Measurements from ENCODE around the gene BIRC6. TPM values are rescaled to one million over a fixed set of nuclear protein-coding genes. Genes with fewer than 3 reads are reported as not detected.
"Not testable (repeated sequence)": the region's sequence is repeated elsewhere in the genome, so short reads cannot be mapped to it uniquely, and the experiment has no call there.

The BIRC6 gene, protein sequence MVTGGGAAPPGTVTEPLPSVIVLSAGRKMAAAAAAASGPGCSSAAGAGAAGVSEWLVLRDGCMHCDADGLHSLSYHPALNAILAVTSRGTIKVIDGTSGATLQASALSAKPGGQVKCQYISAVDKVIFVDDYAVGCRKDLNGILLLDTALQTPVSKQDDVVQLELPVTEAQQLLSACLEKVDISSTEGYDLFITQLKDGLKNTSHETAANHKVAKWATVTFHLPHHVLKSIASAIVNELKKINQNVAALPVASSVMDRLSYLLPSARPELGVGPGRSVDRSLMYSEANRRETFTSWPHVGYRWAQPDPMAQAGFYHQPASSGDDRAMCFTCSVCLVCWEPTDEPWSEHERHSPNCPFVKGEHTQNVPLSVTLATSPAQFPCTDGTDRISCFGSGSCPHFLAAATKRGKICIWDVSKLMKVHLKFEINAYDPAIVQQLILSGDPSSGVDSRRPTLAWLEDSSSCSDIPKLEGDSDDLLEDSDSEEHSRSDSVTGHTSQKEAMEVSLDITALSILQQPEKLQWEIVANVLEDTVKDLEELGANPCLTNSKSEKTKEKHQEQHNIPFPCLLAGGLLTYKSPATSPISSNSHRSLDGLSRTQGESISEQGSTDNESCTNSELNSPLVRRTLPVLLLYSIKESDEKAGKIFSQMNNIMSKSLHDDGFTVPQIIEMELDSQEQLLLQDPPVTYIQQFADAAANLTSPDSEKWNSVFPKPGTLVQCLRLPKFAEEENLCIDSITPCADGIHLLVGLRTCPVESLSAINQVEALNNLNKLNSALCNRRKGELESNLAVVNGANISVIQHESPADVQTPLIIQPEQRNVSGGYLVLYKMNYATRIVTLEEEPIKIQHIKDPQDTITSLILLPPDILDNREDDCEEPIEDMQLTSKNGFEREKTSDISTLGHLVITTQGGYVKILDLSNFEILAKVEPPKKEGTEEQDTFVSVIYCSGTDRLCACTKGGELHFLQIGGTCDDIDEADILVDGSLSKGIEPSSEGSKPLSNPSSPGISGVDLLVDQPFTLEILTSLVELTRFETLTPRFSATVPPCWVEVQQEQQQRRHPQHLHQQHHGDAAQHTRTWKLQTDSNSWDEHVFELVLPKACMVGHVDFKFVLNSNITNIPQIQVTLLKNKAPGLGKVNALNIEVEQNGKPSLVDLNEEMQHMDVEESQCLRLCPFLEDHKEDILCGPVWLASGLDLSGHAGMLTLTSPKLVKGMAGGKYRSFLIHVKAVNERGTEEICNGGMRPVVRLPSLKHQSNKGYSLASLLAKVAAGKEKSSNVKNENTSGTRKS (N-terminal part only)
- 100 to 1,000 TPM; 147 to 148 TPM for total RNA-seq
- 436 to 568 reads per million in 2 donors for total RNA-seq

DNA sequence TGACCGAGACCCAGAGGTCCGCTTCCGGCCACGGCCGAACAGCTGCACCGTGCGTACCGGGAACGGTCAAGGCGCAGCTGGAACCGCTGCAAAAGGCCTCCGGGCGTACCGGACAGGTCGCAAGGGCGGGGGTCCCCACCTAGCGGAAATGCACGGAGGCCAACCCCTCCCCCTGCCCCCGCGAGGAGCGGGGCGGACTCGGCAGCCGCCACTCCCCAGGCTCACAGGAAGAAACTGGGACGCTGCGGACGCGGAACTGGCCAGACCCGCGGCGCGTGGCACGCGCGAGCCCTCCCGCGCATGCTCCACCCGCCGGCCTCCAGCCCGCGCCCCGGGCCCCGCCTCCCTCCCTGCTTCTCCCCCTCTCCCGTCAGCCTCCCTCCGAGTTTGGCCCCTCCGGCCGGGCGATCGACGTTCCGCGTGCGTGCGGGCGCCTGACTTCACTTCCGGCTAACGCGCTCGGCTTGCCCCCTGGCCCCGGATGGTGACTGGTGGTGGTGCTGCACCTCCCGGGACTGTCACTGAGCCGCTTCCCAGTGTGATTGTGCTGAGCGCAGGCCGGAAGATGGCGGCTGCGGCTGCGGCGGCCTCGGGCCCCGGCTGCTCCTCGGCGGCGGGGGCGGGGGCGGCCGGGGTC, at the start of gene BIRC6:
Gene BIRC6 (plus strand): TSS at position 343 of the 637 bp plus-strand sequence. CDS start 139 bp downstream, at position 482.
- H3K4me1 Mint-ChIP-seq = peaks cover 35% of the 10 kb centered on the region
- H3K4me3 Mint-ChIP-seq = peak within 1 kb of the TSS; percentile 96
- H3K9me3 ChIP-seq (ENCODE audit: control insufficient read depth, low read length, poor library complexity, severe bottlenecking) = no peaks in the 10 kb centered on the region
- DNase-seq (peak; percentile 71 to 81 (median 81)), ATAC-seq (peak; percentile 89)
- peaks cover 6% of the 10 kb centered on the region for H3K36me3 Mint-ChIP-seq (ENCODE audit: low read depth)
- no peaks in the 10 kb centered on the region for H3K27me3 Mint-ChIP-seq
- H3K27ac Mint-ChIP-seq = peak within 1 kb of the TSS; percentile 96

DNA sequence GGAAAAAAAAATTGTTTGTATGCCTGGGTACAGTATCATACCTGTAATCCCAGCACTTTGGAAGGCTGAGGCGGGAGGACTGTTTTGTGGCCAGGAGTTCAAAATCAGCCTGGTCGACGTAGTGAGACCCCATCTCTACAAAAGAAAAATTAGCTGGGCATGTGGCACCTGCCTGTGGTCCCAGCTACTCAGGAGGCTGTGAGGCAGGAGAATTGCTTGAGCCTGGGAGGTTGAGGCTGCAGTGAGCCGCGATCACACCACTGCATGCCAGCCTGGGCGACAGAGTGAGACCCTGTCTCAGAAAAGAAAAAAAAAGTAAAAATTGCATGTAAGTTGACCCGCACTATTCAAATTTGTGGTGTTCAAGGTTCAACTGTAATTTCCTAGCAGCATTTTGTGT, 46.2 kb upstream of the BIRC6 start:
- no peak overlapping the region for H3K4me3 Mint-ChIP-seq
- ATAC-seq (no peak), DNase-seq (no peak)
- no peaks in the 10 kb centered on the region for H3K27me3 Mint-ChIP-seq
- no peaks in the 10 kb centered on the region for H3K36me3 Mint-ChIP-seq (ENCODE audit: low read depth)
- H3K4me1 Mint-ChIP-seq = no peaks in the 10 kb centered on the region
- H3K27ac Mint-ChIP-seq = no peak overlapping the region
- no peaks in the 10 kb centered on the region for H3K9me3 ChIP-seq (ENCODE audit: control insufficient read depth, low read length, poor library complexity, severe bottlenecking)

DNA sequence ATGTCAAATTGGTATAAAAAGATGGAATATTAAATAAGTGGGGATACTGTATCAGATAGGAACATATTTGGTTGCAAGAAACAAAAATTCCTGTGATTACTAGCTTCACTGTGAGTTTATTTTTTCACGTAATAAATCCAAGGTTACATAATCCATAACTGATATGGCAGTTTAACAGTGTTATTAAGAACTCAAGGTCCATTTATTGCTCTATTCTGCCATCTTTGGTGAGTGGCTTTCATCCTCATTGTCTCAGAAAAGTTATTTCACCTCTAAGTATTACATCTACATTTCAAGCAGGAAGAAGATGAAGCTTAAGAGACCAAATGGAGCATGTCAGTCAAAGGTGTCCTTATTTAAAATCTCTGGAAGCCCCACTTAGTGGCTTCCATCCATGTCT, 41.9 kb upstream of the BIRC6 start:
- Mint-ChIP-seq H3K36me3 (ENCODE audit: low read depth) (no peaks in the 10 kb centered on the region), H3K4me3 (no peak overlapping the region), H3K4me1 (peaks cover 2% of the 10 kb centered on the region), H3K27ac (no peak overlapping the region), H3K27me3 (no peaks in the 10 kb centered on the region)
- no peak for DNase-seq
- ATAC-seq = no peak
- no peaks in the 10 kb centered on the region for H3K9me3 ChIP-seq (ENCODE audit: control insufficient read depth, low read length, poor library complexity, severe bottlenecking)

DNA sequence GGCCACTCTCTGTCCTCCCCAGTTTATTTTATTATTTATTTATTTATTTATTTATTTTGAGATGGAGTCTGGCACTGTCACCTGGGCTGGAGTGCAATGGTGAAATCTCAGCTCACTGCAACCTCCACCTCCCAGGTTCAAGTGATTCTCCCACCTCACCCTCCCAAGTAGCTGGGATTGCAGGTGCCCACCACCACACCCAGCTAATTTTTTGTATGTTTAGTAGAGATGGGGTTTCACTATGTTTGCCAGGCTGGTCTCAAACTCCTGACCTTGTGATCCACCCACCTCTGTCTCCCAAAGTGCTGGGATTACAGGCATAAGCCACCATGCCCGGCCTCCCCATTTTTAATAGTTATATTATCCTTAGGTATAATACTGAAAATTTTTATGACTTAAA, 28.1 kb upstream of the BIRC6 start:
- not testable (repeated sequence) for H3K4me3 Mint-ChIP-seq; H3K36me3 Mint-ChIP-seq (ENCODE audit: low read depth); H3K27ac Mint-ChIP-seq; H3K27me3 Mint-ChIP-seq; H3K9me3 ChIP-seq (ENCODE audit: control insufficient read depth, low read length, poor library complexity, severe bottlenecking); ATAC-seq; DNase-seq; H3K4me1 Mint-ChIP-seq

DNA sequence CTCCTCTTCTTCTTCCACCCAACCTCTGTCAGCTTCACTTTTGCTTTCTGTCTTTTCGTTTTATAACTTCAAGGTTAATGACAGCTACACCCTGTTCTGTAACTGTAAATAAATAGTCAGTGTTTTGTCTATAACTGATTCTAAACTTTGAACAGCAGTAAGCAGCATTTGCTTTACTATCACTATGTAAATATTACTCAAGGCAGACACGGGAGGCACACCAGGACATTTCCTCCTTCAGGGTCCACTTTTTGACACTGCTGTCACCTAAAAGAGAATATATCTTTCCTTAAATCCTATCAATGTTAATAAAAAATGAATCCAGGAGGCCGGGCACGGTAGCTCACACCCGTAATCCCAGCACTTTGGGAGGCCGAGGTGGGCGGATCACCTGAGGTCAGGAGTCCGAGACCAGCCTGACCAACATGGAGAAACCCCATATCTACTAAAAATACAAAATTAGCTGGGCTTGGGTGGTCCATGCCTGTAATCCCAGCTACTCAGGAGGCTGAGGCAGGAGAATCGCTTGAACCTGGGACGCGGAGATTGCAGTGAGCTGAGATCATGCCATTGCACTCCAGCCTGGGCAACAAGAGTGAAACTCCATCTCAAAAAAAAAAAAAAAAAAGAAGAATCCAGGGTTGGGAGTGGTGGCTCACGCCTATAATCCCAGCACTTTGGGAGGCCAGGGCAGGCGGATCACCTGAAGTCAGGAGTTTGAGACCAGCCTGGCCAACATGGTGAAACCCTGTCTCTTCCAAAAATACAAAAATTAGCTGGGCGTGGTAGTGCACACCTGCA, 27.4 kb upstream of the BIRC6 start:
- not testable (repeated sequence) for DNase-seq; ATAC-seq; H3K27ac Mint-ChIP-seq; H3K27me3 Mint-ChIP-seq; H3K36me3 Mint-ChIP-seq (ENCODE audit: low read depth); H3K9me3 ChIP-seq (ENCODE audit: control insufficient read depth, low read length, poor library complexity, severe bottlenecking); H3K4me3 Mint-ChIP-seq; H3K4me1 Mint-ChIP-seq

DNA sequence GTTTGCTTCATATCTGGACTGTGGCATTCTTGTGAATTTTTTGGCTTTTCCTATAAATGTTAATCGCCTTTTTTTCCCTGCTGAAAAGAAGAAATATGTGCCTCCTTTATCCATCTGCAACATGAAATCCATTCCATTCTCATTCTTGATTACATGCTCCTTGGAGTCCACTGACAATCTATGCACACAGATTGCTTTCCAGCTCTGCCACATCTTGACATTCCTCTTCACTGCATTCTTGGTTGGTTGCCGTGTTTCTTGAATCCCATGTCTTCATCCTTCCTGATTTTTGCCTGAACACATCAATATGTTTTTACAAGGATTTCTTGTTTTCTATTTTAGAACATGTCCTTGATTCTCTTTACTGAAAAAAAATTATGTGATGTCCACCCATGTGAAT, 26.7 kb upstream of the BIRC6 start:
- ATAC-seq (no peak), DNase-seq (no peak)
- Mint-ChIP-seq H3K27me3 (no peaks in the 10 kb centered on the region), H3K27ac (no peak overlapping the region), H3K4me1 (peaks cover 4% of the 10 kb centered on the region), H3K36me3 (ENCODE audit: low read depth) (no peaks in the 10 kb centered on the region), H3K4me3 (no peak overlapping the region)
- no peaks in the 10 kb centered on the region for H3K9me3 ChIP-seq (ENCODE audit: control insufficient read depth, low read length, poor library complexity, severe bottlenecking)

DNA sequence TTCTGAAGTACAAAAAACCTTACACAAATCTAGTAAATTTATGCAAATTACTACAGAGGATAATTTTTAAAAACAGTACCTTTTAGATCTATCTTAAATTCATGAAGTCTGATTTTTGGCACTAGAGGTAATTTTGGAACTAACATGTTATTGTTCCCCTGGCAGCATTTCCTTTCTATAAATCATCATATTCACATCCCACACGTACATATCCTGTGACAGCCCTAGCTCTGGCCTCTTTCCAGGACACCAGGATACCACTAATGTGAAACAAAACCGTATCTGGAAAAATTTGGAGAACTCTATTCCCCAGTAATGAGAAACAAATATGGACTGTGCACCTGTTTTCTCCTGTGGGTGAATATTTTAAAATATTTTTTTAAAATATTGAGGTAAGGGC, 14.0 kb upstream of the BIRC6 start:
- Mint-ChIP-seq H3K4me3 (no peak overlapping the region), H3K36me3 (ENCODE audit: low read depth) (no peaks in the 10 kb centered on the region)
- DNase-seq = no peak

DNA sequence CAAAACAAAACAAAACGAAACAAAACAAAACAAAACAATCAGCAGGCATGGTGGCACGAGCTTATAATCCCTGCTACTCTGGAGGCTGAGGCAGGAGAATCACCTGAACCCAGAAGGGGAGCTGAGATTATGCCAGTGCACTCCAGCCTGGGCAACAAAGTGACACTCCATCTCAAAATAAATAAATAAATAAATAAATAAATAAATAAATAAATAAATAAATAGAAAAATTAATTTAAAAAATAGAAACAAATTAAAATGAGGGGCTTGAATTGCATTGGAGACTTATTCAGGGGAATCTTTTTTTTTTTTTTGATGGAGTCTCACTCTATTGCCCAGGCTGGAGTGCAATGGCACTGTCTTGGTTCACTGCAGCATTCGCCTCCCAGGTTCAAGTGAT, 6.0 kb upstream of the BIRC6 start:
- not testable (repeated sequence) for H3K27me3 Mint-ChIP-seq; ATAC-seq; DNase-seq; H3K9me3 ChIP-seq (ENCODE audit: control insufficient read depth, low read length, poor library complexity, severe bottlenecking); H3K36me3 Mint-ChIP-seq (ENCODE audit: low read depth); H3K4me3 Mint-ChIP-seq; H3K4me1 Mint-ChIP-seq; H3K27ac Mint-ChIP-seq

More for the DNA sequence above, 14.0 kb upstream of the BIRC6 start:
- H3K9me3 ChIP-seq (ENCODE audit: control insufficient read depth, low read length, poor library complexity, severe bottlenecking) = no peaks in the 10 kb centered on the region
- no peak for ATAC-seq
- Mint-ChIP-seq H3K27ac (no peak overlapping the region), H3K27me3 (no peaks in the 10 kb centered on the region), H3K4me1 (no peaks in the 10 kb centered on the region)

DNA sequence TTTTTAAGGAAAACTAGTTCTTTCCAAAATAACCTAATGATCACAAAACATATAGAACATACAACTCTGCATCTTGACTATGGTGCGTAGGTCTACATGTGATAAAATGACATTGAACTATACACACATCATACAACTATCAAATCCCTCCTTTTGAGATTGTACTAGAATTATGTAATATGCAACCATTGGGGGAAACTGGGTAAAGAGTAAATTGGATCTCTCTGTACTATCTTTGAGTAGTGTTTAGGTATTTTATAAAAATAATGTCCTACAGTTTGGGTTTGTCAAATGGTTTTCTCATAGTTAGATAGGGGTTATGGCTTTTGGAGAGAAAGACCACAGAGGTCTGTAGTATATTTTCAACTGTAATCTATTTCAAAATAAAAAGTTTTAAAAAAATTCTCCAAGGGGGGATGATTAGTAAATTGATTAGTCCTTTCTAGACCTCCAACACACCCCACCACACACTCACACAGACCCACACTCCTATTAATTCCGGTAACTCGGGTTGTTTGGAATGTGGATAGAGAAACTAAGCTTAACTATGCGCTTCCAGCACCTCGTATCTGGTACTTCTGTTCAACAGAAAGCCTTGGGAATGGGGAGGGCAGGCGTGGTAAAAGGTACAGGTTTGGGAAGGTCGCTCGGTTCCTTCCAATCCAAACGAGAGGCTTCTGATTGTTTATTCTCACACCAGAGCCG, 695 bp upstream of the BIRC6 start:
- H3K36me3 Mint-ChIP-seq (ENCODE audit: low read depth) = peaks cover 6% of the 10 kb centered on the region
- H3K27me3 Mint-ChIP-seq = no peaks in the 10 kb centered on the region
- H3K4me1 Mint-ChIP-seq = peaks cover 29% of the 10 kb centered on the region
- H3K4me3 Mint-ChIP-seq = peak overlapping the region; percentile 96
- ATAC-seq (no peak), DNase-seq (no peak)
- peak overlapping the region; percentile 96 for H3K27ac Mint-ChIP-seq
- H3K9me3 ChIP-seq (ENCODE audit: control insufficient read depth, low read length, poor library complexity, severe bottlenecking) = no peaks in the 10 kb centered on the region

DNA sequence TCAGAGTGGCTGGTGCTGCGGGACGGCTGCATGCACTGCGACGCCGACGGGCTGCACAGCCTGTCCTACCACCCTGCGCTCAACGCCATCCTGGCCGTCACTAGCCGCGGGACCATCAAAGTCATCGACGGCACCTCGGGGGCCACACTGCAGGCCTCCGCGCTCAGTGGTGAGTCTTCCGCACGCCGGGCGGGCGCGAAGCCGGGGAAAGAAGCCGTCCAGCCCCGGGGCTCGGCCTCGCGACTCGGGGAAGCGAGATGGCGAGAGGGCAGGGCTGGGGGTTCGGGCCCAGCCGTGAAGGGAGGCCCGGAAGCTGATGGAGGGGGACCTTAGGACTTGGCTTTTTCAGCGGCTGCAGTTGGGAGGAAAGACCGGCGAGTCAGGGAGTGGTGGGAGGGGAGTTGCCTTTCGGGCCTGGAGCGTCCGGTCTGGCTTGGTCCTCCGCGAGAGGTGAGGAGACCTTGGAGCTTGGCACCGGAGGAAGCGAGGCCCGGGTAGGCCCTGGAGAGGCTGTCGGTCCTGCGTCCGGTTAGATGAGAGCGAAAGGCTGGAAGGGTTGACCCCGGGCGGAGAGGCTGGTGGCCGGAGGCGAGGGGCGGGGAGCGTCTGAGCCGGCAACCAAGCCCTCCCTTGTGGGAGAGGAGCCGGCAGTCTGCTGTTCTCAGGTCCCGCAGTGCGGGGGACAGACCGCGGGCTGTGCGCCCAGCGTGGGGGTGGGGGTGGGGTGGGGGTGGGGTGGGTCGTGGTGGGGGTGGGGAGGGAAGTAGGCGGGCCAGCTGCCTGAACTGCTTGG, 691 bp downstream of the BIRC6 start:
- Mint-ChIP-seq H3K4me3 (peak overlapping the region; percentile 96), H3K4me1 (peaks cover 39% of the 10 kb centered on the region), H3K36me3 (ENCODE audit: low read depth) (peaks cover 6% of the 10 kb centered on the region), H3K27ac (peak overlapping the region; percentile 96), H3K27me3 (no peaks in the 10 kb centered on the region)
- DNase-seq (peak in 1 of 3 donors; percentile 22), ATAC-seq (peak; percentile 44)
- H3K9me3 ChIP-seq (ENCODE audit: control insufficient read depth, low read length, poor library complexity, severe bottlenecking) = no peaks in the 10 kb centered on the region

DNA sequence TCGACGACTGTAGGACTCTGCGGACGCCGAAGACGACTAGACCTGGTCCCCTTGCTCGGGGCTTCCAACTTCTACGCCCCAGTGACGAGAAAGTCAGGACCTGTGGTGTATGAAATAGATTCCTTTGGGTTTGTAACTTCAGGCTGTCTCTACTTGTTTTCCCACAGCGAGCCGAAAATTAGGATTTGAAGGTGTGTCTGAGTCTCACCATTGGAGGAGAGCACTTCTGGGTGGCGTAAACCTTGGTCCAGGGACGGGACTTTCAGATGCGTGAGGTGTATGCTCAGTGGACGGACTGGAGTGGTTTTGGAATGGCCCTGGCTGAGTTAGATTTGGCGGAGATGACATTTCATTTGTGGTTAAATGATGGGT, 1.3 kb downstream of the BIRC6 start:
- Mint-ChIP-seq H3K27me3 (no peaks in the 10 kb centered on the region), H3K27ac (peak overlapping the region; percentile 96), H3K4me3 (peak overlapping the region; percentile 96), H3K36me3 (ENCODE audit: low read depth) (peaks cover 6% of the 10 kb centered on the region), H3K4me1 (peaks cover 41% of the 10 kb centered on the region)
- ATAC-seq (no peak), DNase-seq (no peak)
- no peaks in the 10 kb centered on the region for H3K9me3 ChIP-seq (ENCODE audit: control insufficient read depth, low read length, poor library complexity, severe bottlenecking)

Measured in T-helper 17 cell (primary cell).